Keratinocyte (primary cell): ENCODE measurements around the gene DLG2. TPM values are rescaled to one million over a fixed set of nuclear protein-coding genes. Genes with fewer than 3 reads are reported as not detected.
"Not testable (repeated sequence)": the region's sequence is repeated elsewhere in the genome, so short reads cannot be mapped to it uniquely, and the experiment has no call there.

Experiments used
- DNase-seq: peaks from one replicate; pipeline ENCODE4 v3.0.0-alpha.2; 2011; ENCODE audit warnings: low read depth, missing footprints, low spot score
- FAIRE-seq: peaks from 2 replicates; lab custom pipeline; 2011; peaks lifted over from hg19 to GRCh38; lab: Jason Lieb, UNC
- H2AFZ ChIP-seq: 2 replicates; pipeline ENCODE4 v1.6.0; 2012; ENCODE audit warnings: low read length, control low read depth, inconsistent platforms; ENCODE audit not compliant: control insufficient read depth
- H3K27ac ChIP-seq: 2 replicates; pipeline ENCODE4 v1.5.1; 2011; ENCODE audit warnings: low read length; ENCODE audit not compliant: control insufficient read depth, insufficient read depth
- H3K27me3 ChIP-seq: 3 replicates; pipeline ENCODE4 v1.6.0; 2011; ENCODE audit warnings: low read length; ENCODE audit not compliant: control insufficient read depth, insufficient read depth; ENCODE audit errors: extremely low read depth
- H3K36me3 ChIP-seq, 2 experiments: 2 replicates in 1 of 2; 3 replicates in 1 of 2; pipeline ENCODE4 v1.5.1; 2011; ENCODE audit warnings: low read length in 2 of 2, mild to moderate bottlenecking in 1 of 2; ENCODE audit not compliant: control insufficient read depth in 2 of 2, insufficient read depth in 2 of 2; ENCODE audit errors: extremely low read depth in 1 of 2
- H3K4me1 ChIP-seq: 3 replicates; pipeline ENCODE4 v1.5.1; 2011; ENCODE audit warnings: low read length; ENCODE audit not compliant: control insufficient read depth, insufficient read depth; ENCODE audit errors: extremely low read depth
- H3K4me2 ChIP-seq: 3 replicates; pipeline ENCODE4 v1.6.0; 2011; ENCODE audit warnings: low read depth, low read length; ENCODE audit not compliant: control insufficient read depth, insufficient read depth; ENCODE audit errors: extremely low read depth
- H3K4me3 ChIP-seq, 3 experiments: fragments of 200-600 bp in 1 of 3; sonication (generic) in 1 of 3; 2 replicates in 2 of 3; 3 replicates in 1 of 3; pipeline ENCODE4 v1.5.1; 2011 to 2016; ENCODE audit warnings: low read length in 3 of 3, mild to moderate bottlenecking in 3 of 3, control low read depth in 2 of 3, inconsistent platforms in 1 of 3, low read depth in 1 of 3, mixed read lengths in 1 of 3, mixed run types in 1 of 3, moderate library complexity in 1 of 3; ENCODE audit not compliant: control insufficient read depth in 2 of 3, insufficient read depth in 2 of 3; ENCODE audit errors: extremely low read depth in 1 of 3
- H3K79me2 ChIP-seq: 2 replicates; pipeline ENCODE4 v1.6.0; 2012; ENCODE audit warnings: low read length; ENCODE audit not compliant: control insufficient read depth, insufficient read depth
- H3K9ac ChIP-seq: 3 replicates; pipeline ENCODE4 v1.6.0; 2011; ENCODE audit warnings: low read length; ENCODE audit not compliant: control insufficient read depth, insufficient read depth; ENCODE audit errors: extremely low read depth
- H3K9me1 ChIP-seq: 3 replicates; pipeline ENCODE4 v1.6.0; 2011; ENCODE audit warnings: low read length; ENCODE audit not compliant: control insufficient read depth, insufficient read depth; ENCODE audit errors: extremely low read depth
- H3K9me3 ChIP-seq: 2 replicates; pipeline ENCODE4 v1.5.1; 2012; ENCODE audit warnings: low read depth, low read length; ENCODE audit not compliant: control insufficient read depth
- H4K20me1 ChIP-seq: 3 replicates; pipeline ENCODE4 v1.6.0; 2011; ENCODE audit warnings: low read length; ENCODE audit not compliant: control insufficient read depth, insufficient read depth; ENCODE audit errors: extremely low read depth
- CTCF ChIP-seq, 3 experiments: IDR thresholded peaks in 1 of 3; conservative IDR thresholded peaks in 1 of 3; optimal IDR thresholded peaks in 1 of 3; 2 replicates in 2 of 3; 3 replicates in 1 of 3; pipeline versions ENCODE3 to v1.5.1; 2011; ENCODE audit warnings: low read length in 3 of 3, mild to moderate bottlenecking in 3 of 3, moderate library complexity in 2 of 3, control low read depth in 1 of 3, inconsistent platforms in 1 of 3; ENCODE audit not compliant: insufficient read depth in 2 of 3; ENCODE audit errors: extremely low read depth in 1 of 3
- EZH2 ChIP-seq: IDR thresholded peaks from one replicate; pipeline ENCODE4 v1.6.1; 2012; ENCODE audit warnings: inconsistent platforms, mild to moderate bottlenecking, low read length, moderate library complexity
- dilution Hi-C: fragments of 300-500 bp; cut with MboI; formaldehyde crosslinking; loops from one replicate; pipeline ENCODE4 v1.7.0; 2020; ENCODE audit warnings: low sequenced_read_pairs; ENCODE audit not compliant: extremely low pct_ligation_motif_present
- polyA plus RNA-seq, 5 experiments: library from polyadenylated mRNA; depleted of rRNA in 3 of 5; stranded (reverse) in 3 of 5; stranded (forward) in 1 of 5; unstranded in 1 of 5; fragments of >200 nt; gene quantifications; 1 replicate in 1 of 5; 2 replicates in 3 of 5; 3 replicates in 1 of 5; pipeline versions ENCODE4 v1.2.1 to v1.2.3, GENCODE V29; 2011 to 2012; ENCODE audit warnings: missing spikeins in 2 of 5, low read depth in 1 of 5, low replicate concordance in 1 of 5

The DLG2 gene
- polyA plus RNA-seq, 1 donor (not counting 4 experiments of a cell fraction or from before 2014, with no cell fraction given), result 0.55 TPM

GRCh38 chr11:84790849-84791427 lies 836.2 kb downstream of the DLG2 start:
- dilution Hi-C loops, result no loop called here
- Histone ChIP-seq H4K20me1 (no peaks in the 10 kb centered on the region), H3K4me2 (no peak overlapping the region), H3K9me1 (no peaks in the 10 kb centered on the region), H3K27ac (no peak overlapping the region), H3K4me1 (no peaks in the 10 kb centered on the region), H3K4me3 (no peak overlapping the region), H3K9me3 (no peaks in the 10 kb centered on the region), H3K79me2 (no peaks in the 10 kb centered on the region), H3K36me3 (no peaks in the 10 kb centered on the region), H2AFZ (no peak overlapping the region), H3K9ac (no peak overlapping the region), H3K27me3 (no peaks in the 10 kb centered on the region)
- no peak for TF ChIP-seq CTCF (optimal IDR thresholded peaks at IDR 0.05 in 1 of 3, IDR thresholded peaks at IDR 0.05 in 1 of 3, conservative IDR thresholded peaks at IDR 0.05 in 1 of 3; ENCODE audit: extremely low read depth in 1 of 3, insufficient read depth in 2 of 3, low read length in 3 of 3)
- TF ChIP-seq EZH2, result no peak
- DNase-seq (no peak), FAIRE-seq (no peak)

- H3K4me3 ChIP-seq, result no peak overlapping the region
- H4K20me1 ChIP-seq, result no peaks in the 10 kb centered on the region
- TF ChIP-seq CTCF (optimal IDR thresholded peaks at IDR 0.05 in 1 of 3, IDR thresholded peaks at IDR 0.05 in 1 of 3, conservative IDR thresholded peaks at IDR 0.05 in 1 of 3; ENCODE audit: extremely low read depth in 1 of 3, insufficient read depth in 2 of 3, low read length in 3 of 3) (no peak), EZH2 (no peak)
- H3K9me1 ChIP-seq, result no peaks in the 10 kb centered on the region
- dilution Hi-C loops, result no loop called here
- no peaks in the 10 kb centered on the region for H3K4me1 ChIP-seq
- H2AFZ ChIP-seq, result no peak overlapping the region
- no peak overlapping the region for H3K27ac ChIP-seq
- no peaks in the 10 kb centered on the region for H3K9me3 ChIP-seq
- H3K36me3 ChIP-seq, result no peaks in the 10 kb centered on the region
- H3K79me2 ChIP-seq, result no peaks in the 10 kb centered on the region
- H3K4me2 ChIP-seq, result no peak overlapping the region
- no peak overlapping the region for H3K9ac ChIP-seq
- no peaks in the 10 kb centered on the region for H3K27me3 ChIP-seq
- FAIRE-seq (no peak), DNase-seq (no peak)
Observed at GRCh38 chr11:84788220-84788619, 838.9 kb downstream of the DLG2 start.

GRCh38 chr11:84784158-84784557 lies 843.0 kb downstream of the DLG2 start:
- H3K9me3 ChIP-seq, H3K4me1 ChIP-seq, FAIRE-seq, dilution Hi-C loops, DNase-seq, H3K4me3 ChIP-seq, H2AFZ ChIP-seq, H3K36me3 ChIP-seq, H3K79me2 ChIP-seq, H3K9me1 ChIP-seq, H3K9ac ChIP-seq, H3K27ac ChIP-seq, H4K20me1 ChIP-seq, H3K4me2 ChIP-seq, H3K27me3 ChIP-seq: not testable (repeated sequence)
